HepG2 (cell line): ENCODE measurements around the gene LAMA5. TPM values are rescaled to one million over a fixed set of nuclear protein-coding genes. Genes with fewer than 3 reads are reported as not detected.

Experiments used
- AHR ChIP-seq: IDR thresholded peaks from 2 replicates; pipeline ENCODE4 v1.6.1; 2018; ENCODE audit warnings: missing genetic modification reagents, missing compliant biosample characterization
- FOXA3 ChIP-seq: IDR thresholded peaks from 2 replicates; pipeline ENCODE4 v1.6.1; 2016; ENCODE audit warnings: missing genetic modification reagents, missing compliant biosample characterization
- HOXD1 ChIP-seq: sonication (generic); formaldehyde crosslinking; IDR thresholded peaks from 2 replicates; pipeline ENCODE4 v1.5.0; 2020; ENCODE audit warnings: missing genetic modification reagents
- KLF11 ChIP-seq: IDR thresholded peaks from 2 replicates; pipeline ENCODE4 v1.6.1; 2016; ENCODE audit warnings: missing compliant biosample characterization
- MAF1 ChIP-seq: sonication (generic); formaldehyde crosslinking; IDR thresholded peaks from 2 replicates; pipeline ENCODE4 v1.5.0; 2020; ENCODE audit warnings: missing genetic modification reagents, borderline replicate concordance
- MNT ChIP-seq: fragments of 450-650 bp; IDR thresholded peaks from 2 replicates; pipeline ENCODE4 v1.6.1; 2016
- MXD3 ChIP-seq: IDR thresholded peaks from 2 replicates; pipeline ENCODE4 v1.6.1; 2016; ENCODE audit warnings: mild to moderate bottlenecking, missing biosample characterization, missing genetic modification reagents
- PRMT3 ChIP-seq: sonication (generic); formaldehyde crosslinking; IDR thresholded peaks from 2 replicates; pipeline ENCODE4 v1.8.1; 2022; ENCODE audit warnings: low read depth, mild to moderate bottlenecking, moderate library complexity, missing genetic modification reagents, borderline replicate concordance
- SMAD3 ChIP-seq: sonication (generic); formaldehyde crosslinking; IDR thresholded peaks from 2 replicates; pipeline ENCODE4 v1.4.0; 2020; ENCODE audit warnings: missing genetic modification reagents
- SMARCE1 ChIP-seq: fragments of 450-650 bp; IDR thresholded peaks from 2 replicates; pipeline ENCODE4 v1.6.1; 2017; ENCODE audit warnings: borderline replicate concordance
- ZFP36 ChIP-seq: fragments of 150-350 bp; IDR thresholded peaks from 2 replicates; pipeline ENCODE4 v1.6.1; 2018; ENCODE audit warnings: borderline replicate concordance, low read length, low read depth; ENCODE audit not compliant: partially characterized antibody
- ZFP36L1 ChIP-seq: sonication (generic); formaldehyde crosslinking; IDR thresholded peaks from 2 replicates; pipeline ENCODE4 v1.8.0; 2022; ENCODE audit warnings: mild to moderate bottlenecking, missing genetic modification reagents, moderate library complexity
- ZFP90 ChIP-seq: sonication (generic); formaldehyde crosslinking; IDR thresholded peaks from 2 replicates; pipeline ENCODE4 v1.8.0; 2022; ENCODE audit warnings: missing genetic modification reagents, mild to moderate bottlenecking, inconsistent platforms, borderline replicate concordance
- ZMYM4 ChIP-seq: sonication (generic); formaldehyde crosslinking; IDR thresholded peaks from 2 replicates; pipeline ENCODE4 v1.8.1; 2023; ENCODE audit warnings: mild to moderate bottlenecking, missing genetic modification reagents
- ZNF160 ChIP-seq: sonication (generic); formaldehyde crosslinking; IDR thresholded peaks from 2 replicates; pipeline ENCODE4 v1.8.0; 2022; ENCODE audit warnings: mild to moderate bottlenecking, inconsistent platforms, missing genetic modification reagents
- ZNF253 ChIP-seq: sonication (generic); formaldehyde crosslinking; IDR thresholded peaks from 2 replicates; pipeline ENCODE4 v1.8.0; 2022; ENCODE audit warnings: mild to moderate bottlenecking, missing genetic modification reagents, borderline replicate concordance
- ZNF530 ChIP-seq: sonication (generic); formaldehyde crosslinking; IDR thresholded peaks from 2 replicates; pipeline ENCODE4 v1.5.0; 2020; ENCODE audit warnings: low read depth, mild to moderate bottlenecking, missing genetic modification reagents
- ZNF558 ChIP-seq: sonication (generic); formaldehyde crosslinking; IDR thresholded peaks from 2 replicates; pipeline ENCODE4 v1.9.0; 2022; ENCODE audit warnings: mild to moderate bottlenecking, missing genetic modification reagents, borderline replicate concordance
- ZNF580 ChIP-seq: IDR thresholded peaks from 2 replicates; pipeline ENCODE4 v1.6.1; 2016; ENCODE audit warnings: low read depth, borderline replicate concordance
- ZNF607 ChIP-seq: sonication (generic); formaldehyde crosslinking; IDR thresholded peaks from 2 replicates; pipeline ENCODE4 v1.5.1; 2020; ENCODE audit warnings: missing genetic modification reagents, mild to moderate bottlenecking, borderline replicate concordance
- ZSCAN30 ChIP-seq: sonication (generic); formaldehyde crosslinking; IDR thresholded peaks from 2 replicates; pipeline ENCODE4 v1.5.0; 2020; ENCODE audit warnings: mild to moderate bottlenecking, missing genetic modification reagents
- polyA plus RNA-seq, 8 experiments: library from polyadenylated mRNA; depleted of rRNA in 3 of 8; stranded (reverse) in 7 of 8; unstranded in 1 of 8; fragments of >200 nt; fragmentation: Illumina TruSeq in 4 of 8; extraction: Trizol in 4 of 8; gene quantifications; 2 replicates each; pipeline versions ENCODE4 v1.2.1 to v1.2.3, GENCODE V29; 2011 to 2016; ENCODE audit warnings: low read depth in 4 of 8, missing spikeins in 1 of 8, mixed read lengths in 1 of 8; ENCODE audit not compliant: insufficient read depth in 1 of 8
- total RNA-seq, 5 experiments: library from RNA; depleted of rRNA; stranded (reverse); fragments of >200 nt; fragmentation: Illumina TruSeq; extraction: Trizol; gene quantifications; 2 replicates each; pipeline ENCODE4 v1.2.3, GENCODE V29; 2016; ENCODE audit warnings: low read depth in 1 of 5
- TF ChIP-seq, protein P1 (sequence below): sonication (generic); formaldehyde crosslinking; IDR thresholded peaks from 2 replicates; pipeline ENCODE4 v1.9.0; 2021; ENCODE audit warnings: missing genetic modification reagents, borderline replicate concordance
- TF ChIP-seq, protein P2 (sequence below): sonication (generic); formaldehyde crosslinking; IDR thresholded peaks from 2 replicates; pipeline ENCODE4 v1.4.0; 2020; ENCODE audit warnings: mild to moderate bottlenecking, missing genetic modification reagents

Gene LAMA5
- total and polyA plus RNA-seq, 2 of the 13 experiments (the other 11 are each of a cell fraction or from before 2014, with no cell fraction given): 21.0 to 44.7 TPM

- no peak for TF ChIP-seq ZNF530 (CRISPR knock-in tag)
- TF ChIP-seq, protein P1, sequence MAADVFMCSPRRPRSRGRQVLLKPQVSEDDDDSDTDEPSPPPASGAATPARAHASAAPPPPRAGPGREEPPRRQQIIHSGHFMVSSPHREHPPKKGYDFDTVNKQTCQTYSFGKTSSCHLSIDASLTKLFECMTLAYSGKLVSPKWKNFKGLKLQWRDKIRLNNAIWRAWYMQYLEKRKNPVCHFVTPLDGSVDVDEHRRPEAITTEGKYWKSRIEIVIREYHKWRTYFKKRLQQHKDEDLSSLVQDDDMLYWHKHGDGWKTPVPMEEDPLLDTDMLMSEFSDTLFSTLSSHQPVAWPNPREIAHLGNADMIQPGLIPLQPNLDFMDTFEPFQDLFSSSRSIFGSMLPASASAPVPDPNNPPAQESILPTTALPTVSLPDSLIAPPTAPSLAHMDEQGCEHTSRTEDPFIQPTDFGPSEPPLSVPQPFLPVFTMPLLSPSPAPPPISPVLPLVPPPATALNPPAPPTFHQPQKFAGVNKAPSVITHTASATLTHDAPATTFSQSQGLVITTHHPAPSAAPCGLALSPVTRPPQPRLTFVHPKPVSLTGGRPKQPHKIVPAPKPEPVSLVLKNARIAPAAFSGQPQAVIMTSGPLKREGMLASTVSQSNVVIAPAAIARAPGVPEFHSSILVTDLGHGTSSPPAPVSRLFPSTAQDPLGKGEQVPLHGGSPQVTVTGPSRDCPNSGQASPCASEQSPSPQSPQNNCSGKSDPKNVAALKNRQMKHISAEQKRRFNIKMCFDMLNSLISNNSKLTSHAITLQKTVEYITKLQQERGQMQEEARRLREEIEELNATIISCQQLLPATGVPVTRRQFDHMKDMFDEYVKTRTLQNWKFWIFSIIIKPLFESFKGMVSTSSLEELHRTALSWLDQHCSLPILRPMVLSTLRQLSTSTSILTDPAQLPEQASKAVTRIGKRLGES (CRISPR knock-in tag): peak; percentile 15; the same call in 1 of the 2 replicates
- peak; percentile 65 for TF ChIP-seq FOXA3 (CRISPR knock-in tag)
- TF ChIP-seq ZSCAN30: no peak; the same call in 1 of the 2 replicates
- no peak; the same call in 1 of the 2 replicates for TF ChIP-seq ZNF160
- TF ChIP-seq ZNF253 (CRISPR knock-in tag): peak; percentile 56; the same call in 1 of the 2 replicates
- no peak for TF ChIP-seq AHR (CRISPR knock-in tag)
- TF ChIP-seq ZNF607: no peak; the same call in none of the 2 replicates
- no peak for TF ChIP-seq ZMYM4 (CRISPR knock-in tag)
- TF ChIP-seq ZFP36L1 (CRISPR knock-in tag): 0 out of 2 replicates have a peak, but pooled peaks have one; percentile 34
- peak; percentile 59 for TF ChIP-seq MNT
- TF ChIP-seq, protein P2, sequence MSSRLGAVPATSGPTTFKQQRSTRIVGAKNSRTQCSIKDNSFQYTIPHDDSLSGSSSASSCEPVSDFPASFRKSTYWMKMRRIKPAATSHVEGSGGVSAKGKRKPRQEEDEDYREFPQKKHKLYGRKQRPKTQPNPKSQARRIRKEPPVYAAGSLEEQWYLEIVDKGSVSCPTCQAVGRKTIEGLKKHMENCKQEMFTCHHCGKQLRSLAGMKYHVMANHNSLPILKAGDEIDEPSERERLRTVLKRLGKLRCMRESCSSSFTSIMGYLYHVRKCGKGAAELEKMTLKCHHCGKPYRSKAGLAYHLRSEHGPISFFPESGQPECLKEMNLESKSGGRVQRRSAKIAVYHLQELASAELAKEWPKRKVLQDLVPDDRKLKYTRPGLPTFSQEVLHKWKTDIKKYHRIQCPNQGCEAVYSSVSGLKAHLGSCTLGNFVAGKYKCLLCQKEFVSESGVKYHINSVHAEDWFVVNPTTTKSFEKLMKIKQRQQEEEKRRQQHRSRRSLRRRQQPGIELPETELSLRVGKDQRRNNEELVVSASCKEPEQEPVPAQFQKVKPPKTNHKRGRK (CRISPR knock-in tag): peak; percentile 67; the same call in 1 of the 2 replicates
- peak; percentile 81 for TF ChIP-seq KLF11
- TF ChIP-seq MXD3 (CRISPR knock-in tag): peak; percentile 95
- peak; percentile 82; the same call in 1 of the 2 replicates for TF ChIP-seq ZNF580 (CRISPR knock-in tag)
- peak; percentile 82; the same call in 1 of the 2 replicates for TF ChIP-seq ZNF558 (CRISPR knock-in tag)
- TF ChIP-seq HOXD1 (CRISPR knock-in tag): no peak
- peak; percentile 70; the same call in 1 of the 2 replicates for TF ChIP-seq SMAD3 (CRISPR knock-in tag)
- TF ChIP-seq ZFP36: no peak
- TF ChIP-seq ZFP90: peak; percentile 95
- TF ChIP-seq PRMT3: 0 out of 2 replicates have a peak, but pooled peaks have one; percentile 25
- peak; percentile 90 for TF ChIP-seq MAF1
- TF ChIP-seq SMARCE1: no peak
Measured at GRCh38 chr20:62386383-62387218, 19.5 kb upstream of the LAMA5 start, which contains the start of gene RPS21 (continued).
